CD4-positive, alpha-beta T cell (primary cell): ENCODE results near the gene UBXN4. TPM values are rescaled to one million over a fixed set of nuclear protein-coding genes. Genes with fewer than 3 reads are reported as not detected.
A peak's percentile ranks its signal among the peaks of the same experiment; 100 is the strongest.

Experiments
- ATAC-seq: fragments of 200-7000 bp; cut with Tn5 transposase; one replicate; pipeline ENCODE4 v1.10.0; 2022; ENCODE audit warnings: mild to moderate bottlenecking; ENCODE audit not compliant: poor library complexity
- CTCF ChIA-PET: fragments of 350-600 bp; sonication (Branson Sonifier 250); formaldehyde crosslinking; loops from one replicate; lab custom pipeline; 2021; ENCODE audit warnings: antibody characterized with exemption, inconsistent platforms; lab: Charles Lee
- POLR2A ChIA-PET: fragments of 350-600 bp; sonication (Branson Sonifier 250); formaldehyde crosslinking; loops from one replicate; lab custom pipeline; 2021; ENCODE audit warnings: antibody characterized with exemption, inconsistent platforms; lab: Charles Lee
- DNase-seq, 14 experiments: peaks; one replicate each; pipeline ENCODE4 v3.0.0-alpha.2; 2013 to 2020; ENCODE audit warnings: mixed read lengths in 2 of 14
- H3K27ac ChIP-seq, 2 donors: one replicate each; pipeline versions ENCODE4 v1.5.1 to v1.7.0; 2013; ENCODE audit warnings: low read length in 2 of 2, low read depth in 1 of 2, mild to moderate bottlenecking in 1 of 2
- H3K27me3 ChIP-seq, 2 experiments: 1 replicate in 1 of 2; 2 replicates in 1 of 2; pipeline versions ENCODE4 v1.6.1 to v1.7.0; 2013; ENCODE audit warnings: low read length in 2 of 2, control low read depth in 1 of 2, mild to moderate bottlenecking in 1 of 2, moderate library complexity in 1 of 2; ENCODE audit not compliant: insufficient read depth in 2 of 2, control insufficient read depth in 1 of 2
- H3K36me3 ChIP-seq: one replicate; pipeline ENCODE4 v1.6.1; 2013; ENCODE audit warnings: low read length, control low read depth; ENCODE audit not compliant: insufficient read depth
- H3K4me1 ChIP-seq: one replicate; pipeline ENCODE4 v1.6.1; 2013; ENCODE audit warnings: low read length, control low read depth; ENCODE audit not compliant: insufficient read depth
- H3K4me3 ChIP-seq: one replicate; pipeline ENCODE4 v1.5.1; 2013; ENCODE audit warnings: mild to moderate bottlenecking, low read length, moderate library complexity
- H3K9me3 ChIP-seq, 2 experiments: 1 replicate in 1 of 2; 2 replicates in 1 of 2; pipeline versions ENCODE4 v1.6.1 to v1.7.0; 2013; ENCODE audit warnings: low read length in 2 of 2, mild to moderate bottlenecking in 2 of 2, control low read depth in 1 of 2, moderate library complexity in 1 of 2; ENCODE audit not compliant: control insufficient read depth in 1 of 2, insufficient read depth in 1 of 2
- H3K27ac Mint-ChIP-seq: one replicate; pipeline ENCODE4 v1.8.0; 2020; ENCODE audit warnings: mixed read lengths
- H3K27me3 Mint-ChIP-seq: one replicate; pipeline ENCODE4 v1.8.0; 2021; ENCODE audit warnings: mixed read lengths
- H3K36me3 Mint-ChIP-seq: one replicate; pipeline ENCODE4 v1.8.0; 2021; ENCODE audit warnings: low read depth, mixed read lengths
- H3K4me1 Mint-ChIP-seq: one replicate; pipeline ENCODE4 v1.8.0; 2021; ENCODE audit warnings: low read depth, mixed read lengths
- H3K4me3 Mint-ChIP-seq: one replicate; pipeline ENCODE4 v1.8.0; 2020; ENCODE audit warnings: mild to moderate bottlenecking, mixed read lengths
- H3K9me3 Mint-ChIP-seq: one replicate; pipeline ENCODE4 v1.8.0; 2020; ENCODE audit warnings: mixed read lengths
- CTCF ChIP-seq: fragments of 200-600 bp; IDR thresholded peaks from one replicate; pipeline ENCODE4 v1.8.0; 2022; ENCODE audit warnings: antibody characterized with exemption, mild to moderate bottlenecking
- intact Hi-C, 2 experiments: fragments of 100-400 bp; cut with DNase I in 1 of 2; cut with micrococcal nuclease in 1 of 2; formaldehyde crosslinking; loops; one replicate each; pipeline versions ENCODE4 v1.15.1 to v1.9.0; 2023 to 2025; cut with DNase I, micrococcal nuclease
- total RNA-seq, 174 experiments: library from RNA in 2 of 174; stranded (reverse) in 2 of 174; gene quantifications; one replicate each; pipeline ENCODE4 v1.2.3 and lab custom pipeline; 2021 to 2026

UBXN4 gene
- total RNA-seq, 2 experiments from 2014 or later, result 143 to 150 TPM

DNA sequence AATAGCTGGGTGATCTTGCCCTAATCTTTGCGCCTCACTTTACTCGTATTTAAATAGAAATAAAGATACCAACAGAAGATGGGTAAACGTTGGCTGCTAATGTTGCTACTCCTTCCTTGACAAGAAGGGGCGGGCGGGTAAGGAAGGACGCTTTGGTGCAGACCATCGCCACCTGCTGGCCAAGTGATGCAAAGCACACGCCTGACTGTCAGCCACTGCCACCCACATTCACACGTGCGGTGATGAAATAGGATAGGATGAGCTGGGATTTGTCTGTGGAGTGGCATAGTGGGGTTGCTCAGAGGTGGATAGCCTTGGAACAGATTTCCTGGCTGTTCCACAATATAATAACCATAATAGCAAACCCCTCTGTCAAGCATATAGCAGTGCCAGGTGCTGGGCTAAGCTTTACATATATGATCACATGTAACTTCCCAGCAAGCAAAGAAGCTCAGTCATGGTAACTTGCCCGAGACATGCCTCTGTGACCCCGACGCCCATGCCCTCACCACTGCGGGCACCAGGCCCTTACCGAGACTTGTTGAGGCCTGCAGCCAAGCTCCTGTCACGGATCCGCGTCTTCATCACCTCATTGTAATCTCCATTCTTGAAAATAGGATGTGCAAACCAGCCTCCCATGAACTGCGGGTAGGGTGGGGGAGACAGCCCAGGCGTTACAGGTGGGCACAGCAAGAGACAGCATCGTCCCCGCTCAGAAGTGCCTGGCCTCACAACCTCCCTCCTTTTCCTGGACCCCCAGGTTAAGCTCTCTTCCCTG, 56.0 kb downstream of the UBXN4 start:
- Mint-ChIP-seq H3K4me3 (no peak overlapping the region), H3K4me1 (peaks cover 12% of the 10 kb centered on the region), H3K9me3 (no peaks in the 10 kb centered on the region), H3K27me3 (no peaks in the 10 kb centered on the region), H3K27ac (no peak overlapping the region), H3K36me3 (no peaks in the 10 kb centered on the region)
- H3K27ac ChIP-seq, result no peak overlapping the region
- no peaks in the 10 kb centered on the region for H3K27me3 ChIP-seq
- ATAC-seq, result peak; percentile 88
- H3K4me1 ChIP-seq, result peaks cover 12% of the 10 kb centered on the region
- ChIA-PET CTCF (interaction anchor here (0.6 to 2.5 kb wide), 10 partner anchors 9 to 809 kb away, joined by 3 to 8 read pairs (median 4); no protein-coding TSS in a partner anchor), POLR2A (interaction anchor here (0.9 kb wide), 1 partner anchor 57 kb away, joined by 5 read pairs; no protein-coding TSS in a partner anchor)
- intact Hi-C loops, result loop anchor here (1.0 to 2.0 kb wide), 2 partner anchors 808 to 809 kb away; no protein-coding TSS in a partner anchor
- H3K9me3 ChIP-seq, result peaks cover 6% of the 10 kb centered on the region in 2 experiments
- DNase-seq, result peak; percentile 64 to 88 (median 70)
- no peaks in the 10 kb centered on the region for H3K36me3 ChIP-seq
- TF ChIP-seq CTCF, result peak; percentile 97
- no peak overlapping the region for H3K4me3 ChIP-seq

- Mint-ChIP-seq H3K4me1 (peaks cover 12% of the 10 kb centered on the region), H3K36me3 (no peaks in the 10 kb centered on the region), H3K27me3 (no peaks in the 10 kb centered on the region), H3K27ac (no peak overlapping the region), H3K4me3 (no peak overlapping the region), H3K9me3 (no peaks in the 10 kb centered on the region)
- intact Hi-C loops, result no loop called here
- Histone ChIP-seq H3K36me3 (no peaks in the 10 kb centered on the region), H3K9me3 (peaks cover 6% of the 10 kb centered on the region in 2 experiments), H3K4me3 (no peak overlapping the region), H3K4me1 (peaks cover 12% of the 10 kb centered on the region), H3K27me3 (no peaks in the 10 kb centered on the region), H3K27ac (no peak overlapping the region)
- ATAC-seq, result no peak
- ChIA-PET POLR2A (no interaction called here), CTCF (interaction anchor here (0.7 to 2.5 kb wide), 6 partner anchors 8 to 809 kb away, joined by 3 to 8 read pairs (median 4); no protein-coding TSS in a partner anchor)
- no peak for TF ChIP-seq CTCF
- no peak for DNase-seq
Observed at GRCh38 chr2:135798275-135798705, 56.6 kb downstream of the UBXN4 start.

GRCh38 chr2:135798762-135799161, 57.1 kb downstream of the UBXN4 start:
- ChIA-PET CTCF (interaction anchor here (2.5 kb wide), 1 partner anchor 14 kb away, joined by 8 read pairs; no protein-coding TSS in a partner anchor), POLR2A (no interaction called here)
- intact Hi-C loops, result no loop called here
- Mint-ChIP-seq H3K4me3 (no peak overlapping the region), H3K27ac (no peak overlapping the region), H3K36me3 (no peaks in the 10 kb centered on the region), H3K4me1 (peaks cover 12% of the 10 kb centered on the region), H3K27me3 (no peaks in the 10 kb centered on the region), H3K9me3 (no peaks in the 10 kb centered on the region)
- TF ChIP-seq CTCF, result no peak
- H3K4me1 ChIP-seq, result peaks cover 12% of the 10 kb centered on the region
- H3K4me3 ChIP-seq, result no peak overlapping the region
- ATAC-seq (no peak), DNase-seq (peak in 1 of 14 experiments; percentile 11)
- no peak overlapping the region for H3K27ac ChIP-seq
- no peaks in the 10 kb centered on the region for H3K27me3 ChIP-seq
- H3K36me3 ChIP-seq, result no peaks in the 10 kb centered on the region
- peaks cover 6% of the 10 kb centered on the region in 2 experiments for H3K9me3 ChIP-seq
